GM19025 (cell line): ENCODE measurements around the gene COL17A1.

Experiments used
- ATAC-seq: cut with Tn5 transposase; IDR thresholded peaks from one replicate; pipeline ENCODE4 v1.9.1; 2021; ENCODE audit warnings: mild to moderate bottlenecking, low read depth, moderate library complexity; ENCODE audit not compliant: unreplicated experiment

The COL17A1 gene

DNA sequence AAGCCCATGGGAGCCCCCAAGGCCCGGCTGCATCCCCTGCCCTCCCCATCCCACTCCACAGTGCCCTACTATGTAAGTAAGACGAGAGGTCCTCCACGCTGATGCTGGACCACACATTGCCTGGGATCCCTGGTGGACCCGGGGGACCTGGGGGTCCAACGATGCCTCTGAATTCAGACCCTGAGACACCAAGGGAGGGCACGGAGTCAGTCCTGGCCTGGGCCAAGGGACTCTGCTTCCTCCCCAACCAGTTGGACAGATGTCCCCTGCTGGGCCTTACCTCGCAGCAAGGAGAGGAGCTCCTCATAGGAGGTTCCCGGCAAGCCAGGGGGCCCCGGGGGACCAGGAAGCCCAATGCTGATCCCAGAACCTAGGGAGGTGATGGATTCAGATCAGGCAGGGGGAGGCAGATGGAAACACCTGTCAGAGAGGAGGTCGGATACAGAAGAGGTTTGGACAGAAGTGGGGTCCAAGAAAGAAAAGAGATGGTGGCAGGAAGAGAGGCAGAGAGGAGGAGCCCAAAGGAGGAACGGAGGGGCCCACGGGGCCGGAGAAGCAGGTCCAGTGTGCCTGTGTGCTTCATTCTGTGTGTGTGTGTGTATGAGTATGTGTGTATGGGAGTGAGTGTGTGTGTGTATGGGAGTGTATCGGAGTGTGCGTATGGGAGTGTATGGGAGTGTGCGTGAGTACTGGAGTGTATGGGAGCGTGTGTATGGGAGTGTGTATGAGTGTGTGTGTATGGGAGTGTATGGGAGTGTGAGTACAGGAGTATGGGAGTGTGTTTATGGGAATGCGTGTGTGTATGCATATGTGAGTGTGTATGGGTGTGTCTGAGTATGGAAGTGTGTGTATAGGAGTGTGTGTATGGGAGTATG lies 50.2 kb downstream of the COL17A1 start:
- no peak for ATAC-seq

DNA sequence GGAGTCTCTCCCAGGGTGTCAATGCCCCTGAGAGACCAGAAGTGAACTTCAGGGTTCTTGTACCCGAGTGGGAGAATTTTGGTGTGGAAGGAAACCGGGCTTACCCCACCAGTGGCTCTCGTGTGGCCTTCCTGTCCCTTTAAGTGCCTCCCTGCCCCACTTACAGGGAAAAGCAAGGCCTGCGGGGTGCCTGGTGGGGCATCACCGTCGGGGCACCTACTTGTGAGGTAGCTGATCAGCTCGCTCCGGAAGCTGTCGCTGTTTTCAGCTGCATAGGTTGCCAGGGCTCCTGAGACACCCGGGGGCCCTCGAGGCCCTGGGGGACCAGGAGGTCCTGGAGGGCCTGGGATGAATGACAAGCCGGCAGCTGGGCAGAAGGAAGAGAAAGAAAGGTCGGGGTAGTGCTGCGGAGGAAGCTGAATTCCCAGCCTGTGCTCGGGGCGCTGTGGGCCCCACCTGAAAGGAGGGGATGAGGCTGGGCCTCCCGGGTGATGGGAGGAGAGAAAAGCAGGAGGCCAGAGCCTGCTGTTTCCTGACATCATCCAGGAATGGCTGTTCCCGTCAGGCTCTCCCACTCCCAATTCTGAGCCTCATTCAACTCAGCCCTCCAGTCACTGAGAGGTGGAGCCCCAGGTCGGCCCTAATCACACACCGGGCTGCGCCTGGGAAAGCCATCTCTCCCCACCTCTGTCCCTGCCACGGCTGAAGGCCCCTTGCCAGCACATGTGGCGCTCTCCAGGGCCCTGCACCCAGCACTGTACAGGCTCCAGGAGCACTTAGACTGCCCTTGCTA lies 51.1 kb downstream of the COL17A1 start:
- ATAC-seq, result no peak

DNA sequence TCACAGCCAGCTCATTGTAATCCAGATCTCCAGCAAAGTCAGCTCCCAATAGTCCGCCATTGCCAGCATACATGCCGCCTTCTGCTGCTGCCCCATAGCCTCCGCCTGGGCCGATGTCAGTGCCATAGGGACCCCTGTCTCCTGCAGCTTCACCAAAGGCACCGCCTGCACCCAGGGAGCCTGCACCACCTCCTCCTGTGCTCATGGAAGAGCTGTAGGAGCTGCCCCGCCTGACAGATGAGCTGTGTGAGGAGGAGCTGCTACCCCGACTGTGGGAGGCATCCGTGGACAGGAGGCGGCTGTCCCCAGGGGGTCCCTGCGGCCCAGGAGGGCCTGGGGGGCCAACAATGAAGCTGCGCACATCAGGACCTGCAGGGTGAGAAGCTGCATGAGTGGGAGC lies 51.7 kb downstream of the COL17A1 start:
- no peak for ATAC-seq

DNA sequence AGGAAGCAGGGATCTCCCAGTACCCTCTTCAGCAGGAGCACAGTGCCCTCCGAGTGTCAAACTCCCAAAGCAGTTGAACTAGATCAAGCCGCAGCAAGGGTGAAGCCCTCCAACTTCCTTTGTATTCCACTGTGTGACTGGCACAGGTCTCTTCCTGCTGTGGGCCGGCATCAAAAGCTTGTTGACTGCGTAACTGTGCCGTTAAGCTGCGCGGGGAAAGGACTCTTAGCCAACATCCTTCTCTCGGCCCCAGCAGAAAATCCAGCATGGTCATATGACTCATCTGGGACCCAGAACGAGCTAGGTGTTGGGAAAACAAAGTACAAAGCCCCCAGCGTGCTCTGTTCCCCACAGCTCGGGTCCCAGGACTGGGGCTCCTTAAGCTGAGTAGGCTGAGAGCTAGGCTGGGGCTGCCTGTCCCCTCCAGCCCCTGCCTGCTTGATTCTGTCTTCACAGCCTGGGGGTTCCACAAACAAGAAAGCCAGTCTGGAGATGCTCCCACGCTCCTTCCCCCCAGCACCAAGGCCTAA lies 52.2 kb downstream of the COL17A1 start:
- ATAC-seq, result no peak

DNA sequence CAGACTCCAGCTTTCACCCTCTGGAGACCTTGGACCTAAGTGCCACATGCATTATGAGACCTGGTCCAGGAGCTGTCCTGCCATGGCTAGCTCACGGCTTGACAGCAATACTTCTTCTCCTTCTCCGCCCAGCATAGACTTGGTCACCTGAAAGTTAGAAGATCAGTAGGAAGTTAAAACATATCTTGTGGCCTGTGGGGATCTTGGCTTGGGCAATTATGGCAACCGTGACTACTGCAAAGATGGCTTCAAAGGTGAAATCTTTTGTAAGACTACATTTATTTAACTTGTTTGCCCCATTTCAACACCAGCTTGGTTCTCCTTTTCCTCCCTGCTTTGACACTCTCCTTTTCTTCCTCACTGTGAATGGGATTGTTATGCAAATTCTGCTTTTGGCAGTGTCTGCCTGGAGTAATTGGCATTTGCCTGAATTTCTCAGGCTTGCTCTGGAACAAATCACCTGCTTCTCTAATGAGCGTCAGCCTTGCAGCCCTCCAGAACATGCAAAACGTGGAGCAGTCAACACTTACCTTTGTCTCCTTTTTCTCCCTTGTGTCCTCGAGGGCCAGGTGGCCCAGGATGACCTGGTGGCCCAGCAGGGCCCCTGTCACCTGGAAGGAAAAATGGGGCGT lies 53.4 kb downstream of the COL17A1 start:
- no peak for ATAC-seq

DNA sequence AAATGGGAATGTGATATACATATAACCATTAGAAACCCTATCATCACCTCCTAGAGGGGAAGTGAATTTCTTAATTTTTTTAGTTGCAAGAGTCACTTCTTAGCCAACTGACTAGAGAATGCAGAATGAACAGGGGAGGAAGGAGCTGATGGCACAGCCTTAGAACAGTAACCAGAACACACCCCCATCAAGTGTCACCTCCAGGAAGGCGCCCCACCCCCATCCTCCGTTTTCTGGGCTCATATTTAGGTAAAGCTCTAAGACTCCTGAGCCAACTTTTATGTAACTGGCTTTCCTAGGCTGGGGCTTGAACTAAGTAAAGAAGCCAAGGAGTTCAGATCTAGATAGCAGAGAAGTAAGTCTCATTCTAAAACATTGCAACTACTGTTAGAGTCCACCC lies 54.0 kb downstream of the COL17A1 start:
- ATAC-seq, result no peak

DNA sequence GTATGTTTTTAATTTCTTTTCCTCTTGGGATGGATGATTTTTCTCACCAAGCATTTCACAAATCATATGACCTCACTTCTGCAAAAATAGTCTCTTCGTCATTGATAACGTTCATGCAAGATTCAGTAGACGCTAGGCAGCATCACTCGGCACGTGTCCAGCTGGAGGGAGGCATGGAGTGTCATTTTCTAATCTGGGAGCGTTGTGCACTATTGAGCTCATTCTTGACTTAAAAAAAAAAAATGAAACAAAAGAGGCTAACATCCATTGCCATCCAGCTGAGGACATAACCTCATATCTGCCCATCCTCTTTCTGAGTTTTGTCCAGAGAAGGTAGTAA lies 56.2 kb downstream of the COL17A1 start:
- no peak for ATAC-seq

DNA sequence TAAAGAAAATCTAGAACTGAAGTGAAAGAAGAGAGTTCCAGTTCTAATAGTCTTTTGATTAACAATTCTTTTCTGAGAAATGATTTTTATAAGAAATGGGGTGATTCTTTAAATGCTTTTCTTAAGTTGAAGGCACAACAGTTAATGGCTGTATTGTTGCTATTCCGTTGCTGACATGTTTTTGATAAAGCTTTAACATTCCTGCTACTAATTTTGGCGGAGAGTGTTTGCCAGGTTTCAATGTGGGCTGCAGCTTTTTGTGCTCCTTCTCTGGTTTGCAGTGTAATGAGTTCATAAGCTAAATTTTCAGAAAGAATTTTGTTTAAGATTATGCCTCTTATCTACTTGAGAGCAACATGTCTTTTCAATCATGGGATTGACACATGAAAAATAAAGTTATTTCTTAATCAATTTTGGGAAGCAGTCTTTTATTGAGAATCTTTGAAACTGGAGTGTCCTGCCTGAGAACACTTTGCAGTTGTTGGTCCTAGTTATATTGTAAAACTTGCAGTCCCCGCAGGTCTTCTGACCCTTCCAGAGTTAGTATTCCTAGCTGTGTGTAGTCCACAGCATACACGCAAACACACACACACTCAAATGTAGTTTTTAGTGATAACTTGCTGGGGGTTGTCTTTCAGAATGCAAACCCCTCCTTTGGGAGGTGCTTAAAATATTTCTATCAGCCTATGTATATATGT lies 56.7 kb downstream of the COL17A1 start:
- no peak for ATAC-seq

DNA sequence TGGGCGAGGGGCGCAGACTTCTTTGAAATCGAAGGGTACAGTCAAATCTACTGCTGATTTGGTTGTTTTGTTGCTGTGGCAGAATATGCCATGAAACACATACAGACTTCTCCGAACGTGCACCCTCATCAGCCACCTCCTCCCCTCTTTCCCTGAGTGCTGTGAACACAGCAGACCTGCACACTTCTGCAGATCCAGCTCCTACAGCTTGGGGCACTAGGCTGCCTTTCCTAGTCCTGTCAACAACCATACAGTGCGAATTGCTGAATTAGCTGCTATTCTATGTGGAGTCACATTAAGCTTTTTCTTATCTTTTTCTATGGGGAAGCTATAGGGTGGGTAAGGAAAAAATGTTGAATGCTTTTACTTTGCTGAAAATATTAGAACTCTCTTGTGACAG lies 57.5 kb downstream of the COL17A1 start:
- no peak for ATAC-seq

DNA sequence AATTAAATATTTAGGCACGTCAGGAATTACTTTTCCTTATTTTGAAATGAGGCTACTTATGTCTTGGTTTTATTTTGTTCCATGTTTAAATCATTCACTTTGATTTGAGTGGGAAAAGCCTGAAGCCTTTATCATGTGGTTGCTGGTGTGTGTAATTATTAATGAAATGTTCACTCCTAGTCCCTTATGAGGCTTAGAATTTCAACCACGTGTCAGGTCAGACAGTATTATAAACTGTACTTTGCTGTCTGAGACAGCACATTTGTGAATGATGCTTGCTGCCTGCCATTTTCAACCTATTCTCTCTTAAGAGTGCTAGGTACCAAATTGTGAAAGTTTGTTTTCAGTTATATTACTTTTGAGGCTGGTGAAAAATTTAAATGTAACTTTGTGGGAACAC lies 58.9 kb downstream of the COL17A1 start:
- ATAC-seq, result no peak

DNA sequence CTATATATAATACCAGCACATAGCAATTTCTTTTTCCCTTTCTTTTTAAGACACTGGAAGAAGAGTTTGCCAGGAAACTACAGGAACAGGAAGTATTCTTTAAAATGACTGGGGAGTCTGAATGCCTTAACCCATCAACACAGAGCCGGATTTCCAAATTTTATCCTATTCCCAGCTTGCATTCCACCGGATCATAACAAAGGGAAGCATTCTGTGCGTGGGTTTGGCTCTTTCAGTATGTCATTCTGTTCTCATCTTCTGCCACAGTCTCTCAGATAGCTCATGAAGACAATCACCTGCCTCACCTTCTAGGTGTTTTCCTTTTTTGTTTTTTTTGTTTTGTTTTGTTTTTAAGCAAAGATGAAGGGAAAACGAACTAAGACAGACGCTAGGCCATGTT lies 60.2 kb downstream of the COL17A1 start:
- no peak for ATAC-seq

DNA sequence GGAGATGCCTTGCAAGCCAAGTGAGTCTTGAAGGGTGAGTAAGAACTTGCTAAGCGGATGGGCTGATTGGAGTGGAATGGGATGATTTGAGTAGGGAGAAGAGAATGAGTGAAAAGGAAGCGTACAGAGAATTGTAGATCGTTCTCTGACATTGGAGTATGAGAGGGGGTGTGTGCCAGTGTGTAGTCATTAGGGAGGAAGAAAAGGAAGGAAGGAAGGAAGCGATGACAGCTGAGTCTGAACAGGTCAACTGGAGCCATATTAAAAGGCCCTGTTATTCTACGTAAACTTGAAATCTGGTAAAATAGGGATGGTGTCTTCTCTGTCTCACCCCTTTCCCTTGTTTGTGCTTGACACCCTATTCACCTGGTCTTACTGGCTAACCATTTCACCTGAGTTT lies 63.7 kb downstream of the COL17A1 start:
- ATAC-seq, result no peak

DNA sequence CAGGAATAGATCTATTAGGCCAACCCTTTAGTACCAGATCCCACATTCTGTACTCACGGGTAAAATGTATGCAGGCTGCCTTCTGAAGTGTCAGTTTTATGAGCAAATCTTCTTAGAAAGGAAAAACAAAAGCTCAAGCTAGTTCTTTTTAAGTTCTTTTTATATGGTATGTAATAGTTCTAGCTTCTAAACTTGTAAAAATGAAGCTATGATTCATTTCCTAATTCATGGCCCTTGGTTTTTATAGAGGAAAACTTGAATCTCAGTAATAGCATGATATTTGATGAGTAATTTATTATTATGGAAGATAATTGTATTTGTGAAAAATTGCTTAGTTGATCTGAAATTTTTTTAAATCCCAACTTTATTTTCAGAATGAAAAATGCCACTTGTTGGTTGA lies 64.4 kb downstream of the COL17A1 start:
- no peak for ATAC-seq

DNA sequence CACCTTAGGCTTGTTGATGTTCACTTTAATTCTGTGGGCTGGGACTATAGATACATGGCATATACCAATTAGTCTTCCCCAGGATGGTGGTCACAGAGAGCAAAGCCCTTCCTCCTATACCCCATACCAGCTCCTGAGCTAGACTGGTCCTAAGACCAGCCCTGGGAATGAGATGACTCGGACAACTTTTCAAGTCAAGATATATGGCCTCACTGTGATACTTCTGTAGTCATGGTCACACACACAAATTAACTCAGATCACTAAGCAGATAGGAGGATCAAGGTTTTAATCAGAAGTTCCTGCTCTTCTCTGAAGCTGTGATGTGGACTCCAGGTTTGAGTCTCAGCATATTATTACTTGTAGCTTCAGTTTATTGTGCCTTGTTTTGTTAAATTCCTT lies 65.7 kb downstream of the COL17A1 start:
- ATAC-seq, result no peak

DNA sequence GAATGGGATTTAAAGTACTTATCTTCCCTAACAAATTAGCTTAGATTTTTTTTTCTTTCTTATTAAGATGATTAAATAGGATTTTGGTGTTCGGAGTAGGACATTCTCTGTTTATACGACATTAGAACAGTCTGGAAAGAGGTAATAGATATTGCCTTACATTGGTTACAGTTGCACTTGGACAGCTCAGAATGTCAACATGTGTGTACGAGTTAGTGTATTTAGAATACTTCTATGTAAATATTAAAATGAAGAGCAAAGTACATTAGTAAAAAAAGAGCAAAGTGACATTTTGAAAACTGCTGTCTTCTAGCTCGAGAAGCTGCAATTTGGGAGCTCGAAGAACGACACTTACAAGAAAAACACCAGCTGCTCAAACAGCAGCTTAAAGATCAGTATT lies 67.2 kb downstream of the COL17A1 start:
- no peak for ATAC-seq

DNA sequence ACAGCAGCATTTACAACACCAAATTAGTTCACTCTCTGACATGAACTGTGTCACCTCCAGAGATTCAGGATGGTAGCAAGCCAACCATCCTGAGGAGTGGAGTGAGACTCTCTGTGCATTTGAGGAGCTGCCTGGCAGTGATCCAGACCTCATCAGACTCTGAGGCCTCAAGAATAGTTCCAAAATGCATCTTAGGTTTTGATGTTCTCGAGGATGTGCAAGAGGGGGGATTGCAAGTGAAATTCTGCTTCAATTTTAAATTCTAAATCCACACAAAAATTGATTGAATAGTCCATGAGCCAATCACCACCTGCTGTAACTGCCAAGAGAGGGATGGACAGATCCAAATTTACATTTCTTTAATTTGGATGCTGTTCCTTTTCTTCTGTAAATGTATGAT lies 69.0 kb downstream of the COL17A1 start:
- no peak for ATAC-seq

DNA sequence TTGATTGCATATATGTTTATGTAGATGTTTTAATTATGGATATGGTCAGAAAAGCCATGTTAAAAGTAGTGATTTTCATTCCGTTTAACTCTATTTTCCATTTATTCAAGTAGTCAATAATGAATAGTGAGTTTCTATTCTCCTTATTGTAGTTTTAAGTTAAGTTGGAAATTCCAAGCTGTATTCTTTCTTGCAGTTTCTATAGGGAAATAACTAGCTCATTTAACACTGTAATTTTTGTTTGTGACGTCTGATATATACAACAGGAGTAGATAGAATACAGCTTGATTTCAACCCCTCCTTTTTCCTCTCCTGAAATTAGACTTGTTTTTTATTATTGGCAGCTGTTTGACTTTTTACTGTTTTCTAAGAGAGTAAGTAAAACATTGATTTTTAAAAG lies 71.5 kb downstream of the COL17A1 start:
- no peak for ATAC-seq

DNA sequence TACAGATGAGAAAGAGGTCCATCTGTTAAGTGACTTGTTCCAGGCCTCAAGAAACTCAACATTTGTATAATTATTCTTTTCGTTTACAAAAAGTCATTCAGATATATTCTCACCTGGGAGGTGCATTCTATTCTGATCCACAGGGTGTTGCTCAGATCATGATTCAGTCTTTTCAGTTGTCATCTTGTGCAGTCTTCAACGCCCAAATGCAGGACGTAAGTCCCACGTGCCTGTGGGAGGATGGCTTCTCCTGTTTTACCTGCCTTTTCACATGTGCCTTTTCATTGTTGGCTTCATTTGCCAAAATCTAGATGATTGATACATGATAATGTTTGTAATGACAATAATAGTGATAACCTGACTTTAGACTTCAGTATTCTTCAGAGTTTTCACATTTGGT lies 72.2 kb downstream of the COL17A1 start:
- no peak for ATAC-seq

DNA sequence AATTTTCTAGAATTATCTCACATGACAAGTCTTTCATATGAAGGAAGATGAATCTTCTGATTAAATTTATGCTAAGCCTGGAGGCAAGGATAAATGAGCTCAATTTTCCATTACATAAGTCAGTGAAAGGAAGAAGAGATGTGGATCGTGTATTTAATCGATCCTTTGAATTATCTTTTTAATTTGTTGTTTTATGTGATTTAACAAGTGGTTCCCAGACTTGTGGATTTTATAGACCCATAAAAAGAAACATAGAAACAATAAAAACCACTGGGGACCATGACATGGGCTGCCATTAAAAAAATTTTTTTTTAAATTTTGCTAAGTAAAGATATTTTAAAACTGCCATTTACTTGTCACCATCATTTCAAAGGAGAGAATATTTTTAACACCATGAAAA lies 73.8 kb downstream of the COL17A1 start:
- ATAC-seq, result no peak

DNA sequence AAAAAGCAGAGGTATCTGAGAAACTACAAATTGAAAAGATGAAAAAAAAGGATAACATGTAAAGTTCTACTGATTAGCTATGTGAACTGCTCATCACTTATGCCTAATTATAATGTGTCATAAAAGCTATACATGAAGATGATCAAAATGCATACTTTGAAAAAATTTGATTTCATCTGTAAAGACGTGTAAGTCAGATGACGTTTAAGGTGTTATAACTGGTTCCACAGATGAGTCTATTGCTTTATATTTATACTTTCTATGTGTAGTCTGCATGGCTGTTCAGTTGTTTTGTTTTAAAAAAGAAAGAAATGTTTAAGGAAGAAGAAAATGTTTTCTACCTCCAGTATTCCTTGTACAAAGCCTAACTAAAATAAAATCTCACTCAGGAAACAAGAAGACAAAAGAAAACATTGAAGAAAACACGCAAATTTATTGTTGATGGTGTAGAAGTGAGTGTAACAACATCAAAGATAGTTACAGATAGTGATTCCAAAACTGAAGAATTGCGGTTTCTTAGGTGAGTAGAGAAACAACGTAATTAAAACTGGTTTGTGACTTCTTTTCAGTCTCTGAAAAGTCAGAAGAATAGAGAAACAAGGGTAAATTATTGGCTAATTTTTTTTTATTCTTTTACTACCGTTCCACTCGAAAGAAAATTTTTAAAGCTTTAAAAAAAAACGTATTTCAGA lies 80.4 kb downstream of the COL17A1 start:
- no peak for ATAC-seq
